Sigmoid colon (tissue), 4 donors: ENCODE measurements around the gene MSGN1.

ENCODE experiments used
- EP300 ChIP-seq, 4 donors: sonication (generic); formaldehyde crosslinking; IDR thresholded peaks; one replicate each; pipeline ENCODE4 v1.6.1; 2017; ENCODE audit warnings: antibody characterized with exemption in 4 of 4
- POLR2A ChIP-seq, 2 donors: fragments of 450-650 bp; IDR thresholded peaks; one replicate each; pipeline ENCODE4 v1.6.1; 2016; ENCODE audit warnings: antibody characterized with exemption in 2 of 2, mild to moderate bottlenecking in 2 of 2, moderate library complexity in 2 of 2
- POLR2AphosphoS5 ChIP-seq, 4 donors: sonication (generic); formaldehyde crosslinking; IDR thresholded peaks; one replicate each; pipeline ENCODE4 v1.6.1; 2017; ENCODE audit warnings: antibody characterized with exemption in 4 of 4
- TF ChIP-seq, protein P1 (sequence below), 4 experiments: fragments of 450-650 bp in 3 of 4; fragments of 200-600 bp in 1 of 4; IDR thresholded peaks; one replicate each; pipeline ENCODE4 v1.5.1; 2016 to 2019; ENCODE audit warnings: antibody characterized with exemption in 4 of 4, mild to moderate bottlenecking in 3 of 4, moderate library complexity in 2 of 4

DNA sequence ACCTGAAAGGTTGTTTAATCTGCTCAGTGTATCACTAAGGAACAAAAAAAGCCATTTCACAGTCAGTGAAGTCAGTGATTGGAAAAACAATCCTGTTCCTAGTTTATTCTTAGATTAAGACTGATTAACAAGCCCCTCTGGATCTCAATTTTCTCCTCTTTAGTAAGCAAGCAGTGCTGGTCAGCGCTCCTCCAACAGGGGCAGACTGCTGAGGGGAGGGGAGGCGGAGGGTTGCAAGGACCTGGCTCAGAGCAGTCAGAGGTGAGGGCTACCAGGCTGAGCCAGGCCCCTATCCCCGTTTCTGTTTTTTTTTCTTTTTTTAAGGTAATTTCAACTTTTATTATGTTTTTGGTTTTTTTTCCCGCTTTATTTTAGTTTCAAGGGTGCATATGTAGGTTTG is 37.5 kb downstream of the MSGN1 start:
- TF ChIP-seq, protein P1, sequence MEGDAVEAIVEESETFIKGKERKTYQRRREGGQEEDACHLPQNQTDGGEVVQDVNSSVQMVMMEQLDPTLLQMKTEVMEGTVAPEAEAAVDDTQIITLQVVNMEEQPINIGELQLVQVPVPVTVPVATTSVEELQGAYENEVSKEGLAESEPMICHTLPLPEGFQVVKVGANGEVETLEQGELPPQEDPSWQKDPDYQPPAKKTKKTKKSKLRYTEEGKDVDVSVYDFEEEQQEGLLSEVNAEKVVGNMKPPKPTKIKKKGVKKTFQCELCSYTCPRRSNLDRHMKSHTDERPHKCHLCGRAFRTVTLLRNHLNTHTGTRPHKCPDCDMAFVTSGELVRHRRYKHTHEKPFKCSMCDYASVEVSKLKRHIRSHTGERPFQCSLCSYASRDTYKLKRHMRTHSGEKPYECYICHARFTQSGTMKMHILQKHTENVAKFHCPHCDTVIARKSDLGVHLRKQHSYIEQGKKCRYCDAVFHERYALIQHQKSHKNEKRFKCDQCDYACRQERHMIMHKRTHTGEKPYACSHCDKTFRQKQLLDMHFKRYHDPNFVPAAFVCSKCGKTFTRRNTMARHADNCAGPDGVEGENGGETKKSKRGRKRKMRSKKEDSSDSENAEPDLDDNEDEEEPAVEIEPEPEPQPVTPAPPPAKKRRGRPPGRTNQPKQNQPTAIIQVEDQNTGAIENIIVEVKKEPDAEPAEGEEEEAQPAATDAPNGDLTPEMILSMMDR (IDR thresholded peaks at IDR 0.05), result no peak
- TF ChIP-seq POLR2AphosphoS5 (IDR thresholded peaks at IDR 0.05) (no peak), POLR2A (IDR thresholded peaks at IDR 0.05) (no peak), EP300 (IDR thresholded peaks at IDR 0.05) (no peak)
